H9 (cell line): ENCODE results near the gene C1QTNF9. TPM values are rescaled to one million over a fixed set of nuclear protein-coding genes. Genes with fewer than 3 reads are reported as not detected.

Experiments
- DNase-seq: peaks from one replicate; pipeline ENCODE4 v3.0.0-alpha.2; 2017
- H2AFZ ChIP-seq: one replicate; pipeline ENCODE4 v1.6.1; 2013; ENCODE audit warnings: mild to moderate bottlenecking, low read length, control low read depth, moderate library complexity
- H2AK5ac ChIP-seq: 2 replicates; pipeline ENCODE4 v1.6.1; 2013; ENCODE audit warnings: low read length, control low read depth, mixed read lengths; ENCODE audit not compliant: insufficient read length
- H2BK120ac ChIP-seq: one replicate; pipeline ENCODE4 v1.6.1; 2013; ENCODE audit warnings: low read depth, mild to moderate bottlenecking, low read length, control low read depth, inconsistent platforms; ENCODE audit not compliant: poor library complexity, severe bottlenecking
- H2BK12ac ChIP-seq: 2 replicates; pipeline ENCODE4 v1.6.1; 2013; ENCODE audit warnings: low read length, control low read depth, mixed read lengths, low read depth; ENCODE audit not compliant: insufficient read length
- H2BK15ac ChIP-seq: 2 replicates; pipeline ENCODE4 v1.6.1; 2013; ENCODE audit warnings: low read depth, low read length, control low read depth
- H2BK20ac ChIP-seq: one replicate; pipeline ENCODE4 v1.6.1; 2013; ENCODE audit warnings: low read depth, mild to moderate bottlenecking, low read length, control low read depth, inconsistent platforms; ENCODE audit not compliant: poor library complexity, severe bottlenecking
- H2BK5ac ChIP-seq: 2 replicates; pipeline ENCODE4 v1.6.1; 2013; ENCODE audit warnings: low read length, control low read depth, mixed read lengths; ENCODE audit not compliant: insufficient read length
- H3K14ac ChIP-seq: 2 replicates; pipeline ENCODE4 v1.6.1; 2013; ENCODE audit warnings: low read length, control low read depth; ENCODE audit not compliant: insufficient read depth
- H3K18ac ChIP-seq: 2 replicates; pipeline ENCODE4 v1.6.1; 2013; ENCODE audit warnings: low read depth, mild to moderate bottlenecking, mixed read lengths, low read length, control low read depth; ENCODE audit not compliant: insufficient read length
- H3K23ac ChIP-seq: 2 replicates; pipeline ENCODE4 v1.6.1; 2013; ENCODE audit warnings: low read length, control low read depth, mixed read lengths, low read depth; ENCODE audit not compliant: insufficient read length
- H3K23me2 ChIP-seq: 2 replicates; pipeline ENCODE4 v1.6.1; 2013; ENCODE audit warnings: low read depth, mild to moderate bottlenecking, mixed read lengths, low read length, control low read depth; ENCODE audit not compliant: insufficient read length, poor library complexity, severe bottlenecking
- H3K27ac ChIP-seq: 2 replicates; pipeline ENCODE4 v1.5.1; 2013; ENCODE audit warnings: low read length, control low read depth, mixed read lengths, low read depth; ENCODE audit not compliant: insufficient read length
- H3K27me3 ChIP-seq: 2 replicates; pipeline ENCODE4 v1.6.1; 2013; ENCODE audit warnings: low read length, control low read depth, inconsistent platforms; ENCODE audit not compliant: insufficient read depth
- H3K4ac ChIP-seq: 2 replicates; pipeline ENCODE4 v1.6.1; 2013; ENCODE audit warnings: low read depth, mild to moderate bottlenecking, control low read depth, inconsistent platforms, low read length, moderate library complexity
- H3K4me1 ChIP-seq: 2 replicates; pipeline ENCODE4 v1.6.1; 2013; ENCODE audit warnings: low read length, control low read depth, inconsistent platforms; ENCODE audit not compliant: insufficient read depth
- H3K4me2 ChIP-seq: 2 replicates; pipeline ENCODE4 v1.6.1; 2013; ENCODE audit warnings: low read length, control low read depth, mixed read lengths; ENCODE audit not compliant: insufficient read length, insufficient read depth
- H3K56ac ChIP-seq: 2 replicates; pipeline ENCODE4 v1.6.1; 2013; ENCODE audit warnings: low read depth, mild to moderate bottlenecking, mixed read lengths, low read length, control low read depth; ENCODE audit not compliant: insufficient read length
- H3K79me1 ChIP-seq: 2 replicates; pipeline ENCODE4 v1.6.1; 2013; ENCODE audit warnings: low read depth, mild to moderate bottlenecking, moderate library complexity, low read length, control low read depth, inconsistent platforms; ENCODE audit not compliant: insufficient read depth, poor library complexity, severe bottlenecking
- H3K79me2 ChIP-seq: 2 replicates; pipeline ENCODE4 v1.6.1; 2013; ENCODE audit warnings: low read length, control low read depth, inconsistent platforms; ENCODE audit not compliant: insufficient read depth
- H3K9ac ChIP-seq: 2 replicates; pipeline ENCODE4 v1.6.1; 2013; ENCODE audit warnings: low read length, control low read depth, mixed read lengths; ENCODE audit not compliant: insufficient read length; ENCODE audit errors: extremely low read depth
- H3K9me3 ChIP-seq: one replicate; pipeline ENCODE4 v1.6.1; 2013; ENCODE audit warnings: low read depth, low read length, inconsistent platforms; ENCODE audit not compliant: control insufficient read depth
- H3T11ph ChIP-seq: one replicate; pipeline ENCODE4 v1.6.1; 2013; ENCODE audit warnings: mild to moderate bottlenecking, low read length, control low read depth, inconsistent platforms
- H4K20me1 ChIP-seq: one replicate; pipeline ENCODE4 v1.6.1; 2013; ENCODE audit not compliant: control insufficient read depth, insufficient read length, insufficient read depth
- H4K5ac ChIP-seq: 2 replicates; pipeline ENCODE4 v1.6.1; 2013; ENCODE audit warnings: low read depth, mild to moderate bottlenecking, mixed read lengths, low read length, control low read depth; ENCODE audit not compliant: insufficient read length
- H4K8ac ChIP-seq: replicated peaks from 2 replicates; pipeline ENCODE4 v1.6.1; 2013; ENCODE audit warnings: low read length, control low read depth, mixed read lengths, low read depth; ENCODE audit not compliant: insufficient read length
- H4K91ac ChIP-seq: 2 replicates; pipeline ENCODE4 v1.6.1; 2013; ENCODE audit warnings: low read depth, mild to moderate bottlenecking, moderate library complexity, mixed read lengths, low read length, control low read depth; ENCODE audit not compliant: insufficient read length
- H3K27ac Mint-ChIP-seq, 3 experiments: 2 replicates in 2 of 3; 3 replicates in 1 of 3; pipeline ENCODE4 v1.8.0; 2020 to 2021; ENCODE audit warnings: mixed read lengths in 3 of 3, mild to moderate bottlenecking in 1 of 3, moderate library complexity in 1 of 3
- H3K27me3 Mint-ChIP-seq: 2 replicates; pipeline ENCODE4 v1.8.0; 2021; ENCODE audit warnings: low read depth, mild to moderate bottlenecking, moderate library complexity, mixed read lengths
- H3K36me3 Mint-ChIP-seq, 3 experiments: 2 replicates in 2 of 3; 3 replicates in 1 of 3; pipeline ENCODE4 v1.8.0; 2020 to 2021; ENCODE audit warnings: low read depth in 3 of 3, mixed read lengths in 3 of 3; ENCODE audit not compliant: insufficient read depth in 1 of 3
- H3K4me1 Mint-ChIP-seq, 2 experiments: 2 replicates each; pipeline ENCODE4 v1.8.0; 2020; ENCODE audit warnings: mixed read lengths in 2 of 2
- H3K4me3 Mint-ChIP-seq, 2 experiments: 2 replicates in 1 of 2; 3 replicates in 1 of 2; pipeline ENCODE4 v1.8.0; 2020 to 2021; ENCODE audit warnings: mild to moderate bottlenecking in 2 of 2, mixed read lengths in 2 of 2, moderate library complexity in 1 of 2
- H3K9me3 Mint-ChIP-seq, 2 experiments: 2 replicates in 1 of 2; 3 replicates in 1 of 2; pipeline ENCODE4 v1.8.0; 2020; ENCODE audit warnings: mild to moderate bottlenecking in 2 of 2, mixed read lengths in 2 of 2, moderate library complexity in 1 of 2
- CTCF ChIP-seq: fragments of 200-600 bp; sonication (generic); conservative IDR thresholded peaks from 3 replicates; pipeline ENCODE4 v1.8.0; 2021; ENCODE audit warnings: antibody characterized with exemption, mild to moderate bottlenecking
- WGBS: extraction: QIAGEN DNeasy Blood & Tissue Kit; methylation state at CpG from one replicate; pipeline ENCODE4 v1.1.7; 2013; ENCODE audit warnings: missing lambda C conversion rate, low lambda C conversion rate, mixed read lengths; ENCODE audit not compliant: insufficient read length; ENCODE audit errors: extremely low coverage; 5-methylcytosine and 5-hydroxymethylcytosine counted together
- total RNA-seq: library from RNA; stranded (reverse); gene quantifications from 2 replicates; pipeline ENCODE4 v1.2.1, GENCODE V29; 2021

C1QTNF9 gene
- total RNA-seq, 1 experiment from 2014 or later = not detected

GRCh38 chr13:24264976-24265375 is 44.4 kb upstream of the C1QTNF9 start:
- H2BK5ac ChIP-seq = no peak overlapping the region
- H3T11ph ChIP-seq = no peak overlapping the region
- Mint-ChIP-seq H3K27me3 (no peaks in the 10 kb centered on the region; the same call in 1 of the 2 replicates), H3K4me3 (no peak overlapping the region), H3K27ac (no peak overlapping the region), H3K9me3 (no peaks in the 10 kb centered on the region), H3K4me1 (no peaks in the 10 kb centered on the region), H3K36me3 (peaks cover 0 to 2% (median 0%) of the 10 kb centered on the region in 3 experiments; a peak in 2 of 7 replicates)
- H3K18ac ChIP-seq = no peak overlapping the region
- no peak overlapping the region for H2AK5ac ChIP-seq
- H3K9ac ChIP-seq = no peak overlapping the region
- WGBS = no CpG with 5 or more reads among the region's 8 CpGs
- H3K4ac ChIP-seq = no peak overlapping the region
- H3K23me2 ChIP-seq = no peaks in the 10 kb centered on the region
- H2BK120ac ChIP-seq = no peak overlapping the region
- H2AFZ ChIP-seq = no peak overlapping the region
- TF ChIP-seq CTCF = no peak
- no peaks in the 10 kb centered on the region for H3K79me1 ChIP-seq
- H2BK12ac ChIP-seq = no peak overlapping the region
- no peaks in the 10 kb centered on the region for H3K4me1 ChIP-seq
- H4K91ac ChIP-seq = no peak overlapping the region
- no peak overlapping the region for H4K5ac ChIP-seq
- no peak overlapping the region for H3K23ac ChIP-seq
- H3K27me3 ChIP-seq = no peaks in the 10 kb centered on the region
- no peak overlapping the region for H3K56ac ChIP-seq
- no peak overlapping the region for H4K8ac ChIP-seq
- no peak overlapping the region for H2BK20ac ChIP-seq
- no peak for DNase-seq
- no peak overlapping the region for H2BK15ac ChIP-seq
- H3K4me2 ChIP-seq = no peak overlapping the region
- no peak overlapping the region for H3K27ac ChIP-seq
- H4K20me1 ChIP-seq = no peaks in the 10 kb centered on the region
- no peak overlapping the region for H3K14ac ChIP-seq
- H3K9me3 ChIP-seq = no peaks in the 10 kb centered on the region
- H3K79me2 ChIP-seq = no peaks in the 10 kb centered on the region
